Endodermal cell (in vitro differentiated cells): ENCODE data around the gene AMER3. TPM values are rescaled to one million over a fixed set of nuclear protein-coding genes. Genes with fewer than 3 reads are reported as not detected.
"Not testable (repeated sequence)": the region's sequence is repeated elsewhere in the genome, so short reads cannot be mapped to it uniquely, and the experiment has no call there.

Source experiments
- DNase-seq: peaks from one replicate; pipeline ENCODE4 v3.0.0-alpha.2; 2017
- H3K27ac ChIP-seq: 2 replicates; pipeline ENCODE4 v1.5.1; 2013; ENCODE audit warnings: mild to moderate bottlenecking, low read depth, low read length, moderate library complexity
- H3K27me3 ChIP-seq: 2 replicates; pipeline ENCODE4 v1.6.1; 2013; ENCODE audit warnings: mild to moderate bottlenecking, low read length, moderate library complexity; ENCODE audit not compliant: insufficient read depth, control insufficient read depth, poor library complexity, severe bottlenecking
- H3K36me3 ChIP-seq: 2 replicates; pipeline ENCODE4 v1.7.0; 2013; ENCODE audit warnings: mild to moderate bottlenecking, low read length, moderate library complexity; ENCODE audit not compliant: control insufficient read depth, insufficient read depth
- H3K4me1 ChIP-seq: one replicate; pipeline ENCODE4 v1.7.0; 2013; ENCODE audit warnings: low read length; ENCODE audit not compliant: control insufficient read depth, insufficient read depth
- H3K4me3 ChIP-seq: 2 replicates; pipeline ENCODE4 v1.5.1; 2013; ENCODE audit warnings: mild to moderate bottlenecking, low read length, moderate library complexity
- H3K9ac ChIP-seq: 2 replicates; pipeline ENCODE4 v1.6.1; 2013; ENCODE audit warnings: mild to moderate bottlenecking, low read length, moderate library complexity; ENCODE audit not compliant: poor library complexity, severe bottlenecking; ENCODE audit errors: extremely low read depth
- H3K9me3 ChIP-seq: 2 replicates; pipeline ENCODE4 v1.6.1; 2013; ENCODE audit warnings: mild to moderate bottlenecking, low read length, moderate library complexity; ENCODE audit not compliant: control insufficient read depth
- H3K27ac Mint-ChIP-seq: 2 replicates; pipeline ENCODE4 v1.8.0; 2020; ENCODE audit warnings: mixed read lengths
- H3K27me3 Mint-ChIP-seq: 2 replicates; pipeline ENCODE4 v1.8.0; 2021; ENCODE audit warnings: mild to moderate bottlenecking, mixed read lengths; ENCODE audit not compliant: insufficient read depth
- H3K36me3 Mint-ChIP-seq: 2 replicates; pipeline ENCODE4 v1.8.0; 2020; ENCODE audit warnings: low read depth, mixed read lengths
- H3K4me1 Mint-ChIP-seq: 2 replicates; pipeline ENCODE4 v1.8.0; 2020; ENCODE audit warnings: mixed read lengths
- H3K4me3 Mint-ChIP-seq: 2 replicates; pipeline ENCODE4 v1.8.0; 2020; ENCODE audit warnings: mild to moderate bottlenecking, moderate library complexity, mixed read lengths
- H3K9me3 Mint-ChIP-seq: 2 replicates; pipeline ENCODE4 v1.8.0; 2020; ENCODE audit warnings: mild to moderate bottlenecking, mixed read lengths
- CTCF ChIP-seq: fragments of 200-600 bp; sonication (generic); conservative IDR thresholded peaks from 2 replicates; pipeline ENCODE4 v1.5.0; 2021; ENCODE audit warnings: antibody characterized with exemption, mild to moderate bottlenecking
- WGBS, 2 experiments: methylation state at CpG; one replicate each; pipeline versions ENCODE4 v1.1.5 to v1.1.7; 2013; ENCODE audit warnings: missing lambda C conversion rate in 2 of 2, mixed read lengths in 1 of 2; ENCODE audit not compliant: insufficient coverage in 1 of 2, insufficient read length in 1 of 2; 5-methylcytosine and 5-hydroxymethylcytosine counted together
- total RNA-seq, 2 donors: library from RNA; stranded (reverse); fragmentation: NEBNext Ultra II Directional in 1 of 2; extraction: Animal tissue kit (Norgen Biotek cat#: 25700) in 1 of 2; gene quantifications; 2 replicates in 1 of 2; 3 replicates in 1 of 2; pipeline ENCODE4 v1.2.1, GENCODE V29; 2021

The AMER3 gene
- total RNA-seq, 2 donors from 2014 or later, result 0.91 to 2.3 TPM

GRCh38 chr2:130729322-130730299, 25.7 kb upstream of the AMER3 start:
- no peak for TF ChIP-seq CTCF
- H3K27ac Mint-ChIP-seq, result no peak overlapping the region
- Histone ChIP-seq H3K4me3 (no peak overlapping the region), H3K27ac (no peak overlapping the region), H3K4me1 (no peaks in the 10 kb centered on the region), H3K27me3 (peaks cover 8% of the 10 kb centered on the region), H3K9me3 (peaks cover under 1% of the 10 kb centered on the region), H3K36me3 (no peaks in the 10 kb centered on the region), H3K9ac (no peak overlapping the region)
- no peak overlapping the region for H3K4me3 Mint-ChIP-seq
- H3K36me3 Mint-ChIP-seq, result no peaks in the 10 kb centered on the region
- peaks cover 3% of the 10 kb centered on the region for H3K9me3 Mint-ChIP-seq
- peaks cover 21% of the 10 kb centered on the region for H3K27me3 Mint-ChIP-seq
- peaks cover 11% of the 10 kb centered on the region for H3K4me1 Mint-ChIP-seq
- 93% methylated on average over 13 to 17 of the region's 17 CpGs for WGBS, 2 experiments
- DNase-seq, result no peak

GRCh38 chr2:130732257-130732656, 23.1 kb upstream of the AMER3 start:
- H3K4me3 ChIP-seq, H3K36me3 Mint-ChIP-seq, H3K4me3 Mint-ChIP-seq, H3K9me3 ChIP-seq, H3K9me3 Mint-ChIP-seq, H3K4me1 Mint-ChIP-seq, DNase-seq, H3K4me1 ChIP-seq, H3K27me3 ChIP-seq, H3K27ac ChIP-seq, H3K36me3 ChIP-seq, H3K9ac ChIP-seq, H3K27ac Mint-ChIP-seq: not testable (repeated sequence)
- peaks cover 13% of the 10 kb centered on the region for H3K27me3 Mint-ChIP-seq
- whole genome bisulfite sequencing, 2 experiments, result 93 to 100% methylated on average over 8 to 11 of the region's 11 CpGs

GRCh38 chr2:130735200-130735599, 20.1 kb upstream of the AMER3 start:
- Mint-ChIP-seq H3K36me3 (no peaks in the 10 kb centered on the region), H3K4me3 (no peak overlapping the region), H3K27me3 (peaks cover 1% of the 10 kb centered on the region), H3K9me3 (peaks cover 6% of the 10 kb centered on the region), H3K4me1 (no peaks in the 10 kb centered on the region), H3K27ac (no peak overlapping the region)
- TF ChIP-seq CTCF, result no peak
- no peaks in the 10 kb centered on the region for H3K27me3 ChIP-seq
- H3K36me3 ChIP-seq, result no peaks in the 10 kb centered on the region
- no peak overlapping the region for H3K9ac ChIP-seq
- peaks cover 10% of the 10 kb centered on the region for H3K9me3 ChIP-seq
- no peaks in the 10 kb centered on the region for H3K4me1 ChIP-seq
- DNase-seq, result no peak
- no peak overlapping the region for H3K27ac ChIP-seq
- 88 to 100% methylated on average over 3 of the region's 3 CpGs for WGBS, 2 experiments
- H3K4me3 ChIP-seq, result no peak overlapping the region
